Panc1 (cell line): Measurements from ENCODE around the gene BCAS3. TPM values are rescaled to one million over a fixed set of nuclear protein-coding genes. Genes with fewer than 3 reads are reported as not detected.

Experiments
- ATAC-seq: fragments of 200-7000 bp; cut with Tn5 transposase; 2 replicates; pipeline ENCODE4 v1.9.1; 2020; ENCODE audit warnings: mild to moderate bottlenecking, moderate library complexity
- BruUV-seq: library from RNA; stranded (reverse); fragments of 400-500 nt; replicated peaks from 2 replicates; lab custom pipeline; 2021; lab: Mats Ljungman, UMichigan
- CTCF ChIA-PET: fragments of 300-600 bp; sonication (Branson Sonifier 250); formaldehyde crosslinking; loops from one replicate; lab custom pipeline; 2022; ENCODE audit warnings: antibody characterized with exemption; lab: Charles Lee
- POLR2A ChIA-PET: fragments of 300-600 bp; sonication (Branson Sonifier 250); formaldehyde crosslinking; loops from one replicate; lab custom pipeline; 2022; ENCODE audit warnings: antibody characterized with exemption; lab: Charles Lee
- DNase-seq: peaks from one replicate; pipeline ENCODE4 v3.0.0-alpha.2; 2010; ENCODE audit warnings: low read depth, low spot score
- H3K27ac ChIP-seq: 2 replicates; pipeline ENCODE4 v1.5.1; 2011; ENCODE audit warnings: mild to moderate bottlenecking, low read length, inconsistent platforms
- H3K27me3 ChIP-seq: fragments of 200-500 bp; sonication (Bioruptor generic); 2 replicates; pipeline ENCODE4 v1.6.0; 2014; ENCODE audit warnings: low read length, inconsistent platforms; ENCODE audit not compliant: control insufficient read depth, insufficient read depth
- H3K36me3 ChIP-seq: fragments of 200-500 bp; sonication (Bioruptor generic); 2 replicates; pipeline ENCODE4 v1.5.1; 2014; ENCODE audit warnings: inconsistent platforms, mild to moderate bottlenecking, low read length, moderate library complexity; ENCODE audit not compliant: control insufficient read depth, insufficient read depth
- H3K4me1 ChIP-seq: 2 replicates; pipeline ENCODE4 v1.5.1; 2011; ENCODE audit warnings: inconsistent platforms, mild to moderate bottlenecking, low read length, moderate library complexity; ENCODE audit not compliant: control insufficient read depth, insufficient read depth
- H3K4me3 ChIP-seq, 2 experiments: 2 replicates each; pipeline ENCODE4 v1.5.1; 2011 to 2012; ENCODE audit warnings: low read depth in 2 of 2, low read length in 2 of 2, mild to moderate bottlenecking in 2 of 2, inconsistent platforms in 1 of 2, moderate library complexity in 1 of 2
- H3K9me3 ChIP-seq: fragments of 200-500 bp; sonication (Bioruptor generic); 2 replicates; pipeline ENCODE4 v1.5.1; 2014; ENCODE audit warnings: low read depth, mild to moderate bottlenecking, inconsistent platforms, low read length, moderate library complexity; ENCODE audit not compliant: control insufficient read depth, insufficient read depth
- CTCF ChIP-seq: fragments of 450-650 bp; IDR thresholded peaks from 2 replicates; pipeline ENCODE4 v1.5.1; 2017; ENCODE audit warnings: mild to moderate bottlenecking
- POLR2AphosphoS5 ChIP-seq: IDR thresholded peaks from 2 replicates; pipeline ENCODE4 v1.6.1; 2012; ENCODE audit warnings: mild to moderate bottlenecking, low read depth, low read length, moderate library complexity
- REST ChIP-seq, 2 experiments: IDR thresholded peaks; 2 replicates each; pipeline ENCODE4 v1.6.1; 2011 to 2012; ENCODE audit warnings: low read depth in 2 of 2, control low read depth in 1 of 2, low read length in 1 of 2, mild to moderate bottlenecking in 1 of 2, moderate library complexity in 1 of 2; ENCODE audit not compliant: insufficient read depth in 1 of 2
- SIN3A ChIP-seq: IDR thresholded peaks from 2 replicates; pipeline ENCODE4 v1.6.1; 2012; ENCODE audit warnings: low read depth, mild to moderate bottlenecking, low read length, moderate library complexity, borderline replicate concordance; ENCODE audit not compliant: insufficient read depth
- TCF7L2 ChIP-seq: IDR thresholded peaks from 2 replicates; pipeline ENCODE4 v1.6.1; 2011; ENCODE audit warnings: mild to moderate bottlenecking, low read depth, low read length, inconsistent platforms
- in situ Hi-C: cut with HindIII; loops from 2 replicates; pipeline ENCODE4 v1.10.0; 2016; ENCODE audit warnings: low sequenced_read_pairs, low pct_unique_long_range_greater_than_20kb
- intact Hi-C: fragments of 100-400 bp; cut with micrococcal nuclease; formaldehyde crosslinking; loops from one replicate; pipeline ENCODE4 v1.10.0; 2022; ENCODE audit not compliant: unreplicated experiment
- total RNA-seq: library from RNA; stranded (reverse); gene quantifications from one replicate; pipeline ENCODE4 v1.2.1, GENCODE V29; 2021; ENCODE audit not compliant: unreplicated experiment

Gene BCAS3
- total RNA-seq, 1 experiment from 2014 or later, result 9.3 TPM

- ChIA-PET POLR2A (no interaction called here), CTCF (no interaction called here)
- TF ChIP-seq CTCF, result no peak
- TF ChIP-seq REST (IDR thresholded peaks at IDR 0.05; ENCODE audit: insufficient read depth in 1 of 2, low read depth in 2 of 2, low read length in 1 of 2), result no peak
- no peak for TF ChIP-seq SIN3A
- no peak for TF ChIP-seq TCF7L2
- no peak for TF ChIP-seq POLR2AphosphoS5
- in situ Hi-C loops, result no loop called here
- H3K36me3 ChIP-seq, result no peaks in the 10 kb centered on the region
- H3K4me3 ChIP-seq, result no peak overlapping the region
- no peak overlapping the region for H3K27ac ChIP-seq
- intact Hi-C loops, result no loop called here
- H3K27me3 ChIP-seq, result no peaks in the 10 kb centered on the region
- DNase-seq (no peak), ATAC-seq (no peak)
- BruUV-seq, result no TSS peak
- no peaks in the 10 kb centered on the region for H3K4me1 ChIP-seq
- no peaks in the 10 kb centered on the region for H3K9me3 ChIP-seq
Observed at GRCh38 chr17:60802377-60802776, 124.7 kb downstream of the BCAS3 start.

GRCh38 chr17:60803059-60803458 lies 125.4 kb downstream of the BCAS3 start:
- no peaks in the 10 kb centered on the region for H3K36me3 ChIP-seq
- BruUV-seq, result no TSS peak
- in situ Hi-C loops (no loop called here), intact Hi-C loops (no loop called here)
- no peaks in the 10 kb centered on the region for H3K27me3 ChIP-seq
- no peak overlapping the region for H3K27ac ChIP-seq
- ChIA-PET POLR2A (no interaction called here), CTCF (no interaction called here)
- H3K9me3 ChIP-seq, result no peaks in the 10 kb centered on the region
- no peak for ATAC-seq
- no peak overlapping the region for H3K4me3 ChIP-seq
- no peak for DNase-seq
- TF ChIP-seq REST (IDR thresholded peaks at IDR 0.05; ENCODE audit: insufficient read depth in 1 of 2, low read depth in 2 of 2, low read length in 1 of 2), result no peak
- TF ChIP-seq CTCF, result no peak
- TF ChIP-seq SIN3A, result no peak
- H3K4me1 ChIP-seq, result no peaks in the 10 kb centered on the region
